ENCODE results near the gene POLN.

The POLN gene

DNA sequence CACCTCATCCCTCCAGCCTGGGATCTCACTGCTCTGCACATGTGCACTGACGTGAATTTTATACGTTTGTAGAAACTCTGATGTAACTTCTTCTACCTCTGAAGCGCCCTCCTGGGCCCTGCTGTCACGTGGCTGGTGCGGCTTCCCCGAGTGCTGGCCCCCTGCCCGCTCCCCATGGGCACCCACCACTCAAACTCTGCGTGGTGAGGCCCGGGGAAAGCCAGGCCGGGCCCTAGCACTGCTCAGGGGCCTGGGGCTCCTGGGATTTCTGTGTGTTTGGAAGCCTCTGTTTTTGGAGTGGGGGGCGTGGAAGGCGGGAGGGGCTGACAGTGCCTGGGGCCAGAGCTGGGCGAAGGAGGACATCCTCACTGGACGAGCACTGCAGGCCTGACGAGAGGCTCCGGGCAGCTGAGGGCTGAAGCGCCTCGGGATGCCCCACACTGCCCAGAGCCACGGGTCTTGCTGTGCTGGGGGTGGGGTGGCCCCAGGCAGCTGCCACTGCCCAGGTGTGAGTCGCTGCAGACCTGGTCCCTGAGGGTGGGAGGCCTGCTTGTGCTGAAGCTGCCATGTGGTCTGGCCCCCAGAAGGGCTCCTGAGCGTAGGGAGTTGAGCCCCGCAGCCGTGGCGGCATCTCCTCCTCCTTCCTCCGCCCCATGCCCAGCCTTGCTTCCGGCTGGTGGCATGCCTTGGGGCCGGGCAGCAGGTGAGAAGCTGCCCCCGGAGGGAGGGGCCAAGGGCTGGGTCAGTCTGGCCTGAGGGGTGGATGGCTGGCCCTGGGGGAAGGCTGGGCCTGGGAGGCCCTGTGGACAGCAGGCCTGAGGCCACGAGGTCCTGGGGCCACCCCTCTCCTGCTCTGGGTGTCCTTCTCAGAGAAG lies 175.1 kb downstream of the POLN start:
- no peak for DNase-seq

DNA sequence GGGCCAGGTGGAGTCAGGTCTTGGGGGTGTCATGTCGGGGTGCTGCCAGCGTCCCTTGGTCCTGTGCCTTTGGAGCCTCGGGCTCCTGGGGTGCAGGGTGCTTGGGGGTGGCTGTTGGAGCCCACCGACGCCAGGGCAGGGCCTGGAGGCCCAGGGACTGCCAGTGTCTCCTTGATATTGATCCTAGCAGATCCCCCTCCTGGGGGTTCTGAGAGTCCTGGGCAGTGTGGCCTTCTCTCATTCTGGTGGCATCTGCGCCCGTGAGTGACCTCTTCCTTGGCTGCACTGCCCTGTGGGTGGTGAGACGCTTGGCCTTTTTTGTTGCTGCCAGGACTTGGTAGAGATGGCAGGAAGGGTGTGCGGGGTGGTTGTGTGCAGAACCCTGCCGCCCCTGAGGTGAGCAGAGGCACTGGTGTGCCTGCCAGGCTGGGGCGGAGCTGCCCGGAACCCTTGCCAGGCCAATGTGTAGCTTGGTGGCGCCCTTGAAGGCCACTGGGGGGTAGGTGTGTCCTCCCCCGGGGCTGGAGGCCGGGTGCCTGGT lies 175.8 kb downstream of the POLN start:
- DNase-seq: no peak

DNA sequence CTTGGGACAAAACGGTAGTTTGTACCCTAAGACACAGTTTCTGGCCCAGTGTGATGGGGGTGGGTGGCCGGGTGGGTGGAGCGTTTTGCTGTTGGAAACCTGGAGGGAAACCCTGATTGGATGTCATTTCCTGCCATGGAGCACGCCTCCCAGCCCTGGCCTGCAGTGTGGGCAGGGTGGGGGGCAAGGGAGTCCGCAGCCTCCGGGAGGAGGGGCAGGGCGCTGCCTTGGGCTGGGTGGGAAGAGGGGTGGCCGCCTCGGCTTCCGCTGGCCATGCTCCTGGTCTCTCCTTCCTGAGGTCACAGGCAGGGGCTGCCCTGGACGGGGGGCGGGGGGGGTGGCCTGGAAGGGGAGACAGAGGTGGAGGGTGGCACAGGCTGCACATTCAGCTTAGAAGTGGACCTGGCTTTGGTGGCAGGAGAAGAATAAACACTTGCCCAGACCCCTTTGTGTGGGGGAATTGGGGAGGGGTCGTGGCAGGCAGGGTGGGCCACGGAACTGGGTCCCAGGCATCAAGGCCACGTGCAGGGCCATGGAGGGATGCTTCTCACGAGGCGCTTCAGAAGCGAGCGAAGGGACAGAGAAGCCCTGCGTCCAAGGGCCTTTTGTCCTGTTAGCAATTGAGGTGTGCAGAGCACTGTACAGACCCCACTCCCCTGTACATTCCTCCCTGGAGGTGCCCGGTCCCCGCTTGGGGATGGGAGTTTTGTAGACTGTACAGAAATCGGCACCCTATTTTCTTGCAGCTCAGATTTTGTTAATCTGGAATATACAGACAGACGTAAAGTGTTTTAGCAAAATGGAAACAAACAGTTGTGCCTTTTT lies 176.6 kb downstream of the POLN start:
- no peak for DNase-seq

DNA sequence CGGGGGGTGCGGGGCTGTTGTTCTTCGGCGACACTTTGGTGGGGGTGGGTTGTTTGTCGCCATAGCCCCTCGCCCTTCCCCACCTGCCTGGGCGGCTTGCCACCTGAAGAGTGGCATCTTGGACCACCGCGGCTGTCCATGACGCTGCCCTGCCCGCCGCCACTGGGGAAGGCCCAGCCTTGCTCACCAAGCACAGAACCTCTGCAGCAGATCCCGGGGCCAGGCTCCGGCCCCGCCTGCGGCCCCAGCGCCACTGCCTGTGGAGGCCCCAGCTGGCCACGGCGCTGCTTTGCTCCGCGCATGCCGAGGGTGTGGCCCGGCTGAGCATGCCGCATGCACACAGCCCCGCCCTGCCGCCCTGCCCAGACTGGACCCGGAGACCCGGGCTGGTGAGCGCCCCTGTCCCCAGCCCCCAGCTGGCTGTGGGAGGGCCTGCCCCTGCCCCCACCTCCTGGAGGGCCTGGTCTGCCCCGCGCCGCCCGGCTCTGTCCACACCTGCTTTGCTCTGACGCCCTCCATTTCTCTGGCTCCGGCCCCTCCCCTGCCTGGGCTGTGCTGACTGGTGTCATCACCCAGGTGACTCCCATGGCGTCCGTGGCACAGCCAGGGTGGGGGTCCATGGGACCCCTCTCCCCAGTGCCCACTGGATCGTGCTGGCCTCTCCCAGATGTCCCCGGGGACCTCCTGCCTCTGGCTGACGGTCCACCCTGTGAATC lies 177.5 kb downstream of the POLN start:
- no peak for DNase-seq

DNA sequence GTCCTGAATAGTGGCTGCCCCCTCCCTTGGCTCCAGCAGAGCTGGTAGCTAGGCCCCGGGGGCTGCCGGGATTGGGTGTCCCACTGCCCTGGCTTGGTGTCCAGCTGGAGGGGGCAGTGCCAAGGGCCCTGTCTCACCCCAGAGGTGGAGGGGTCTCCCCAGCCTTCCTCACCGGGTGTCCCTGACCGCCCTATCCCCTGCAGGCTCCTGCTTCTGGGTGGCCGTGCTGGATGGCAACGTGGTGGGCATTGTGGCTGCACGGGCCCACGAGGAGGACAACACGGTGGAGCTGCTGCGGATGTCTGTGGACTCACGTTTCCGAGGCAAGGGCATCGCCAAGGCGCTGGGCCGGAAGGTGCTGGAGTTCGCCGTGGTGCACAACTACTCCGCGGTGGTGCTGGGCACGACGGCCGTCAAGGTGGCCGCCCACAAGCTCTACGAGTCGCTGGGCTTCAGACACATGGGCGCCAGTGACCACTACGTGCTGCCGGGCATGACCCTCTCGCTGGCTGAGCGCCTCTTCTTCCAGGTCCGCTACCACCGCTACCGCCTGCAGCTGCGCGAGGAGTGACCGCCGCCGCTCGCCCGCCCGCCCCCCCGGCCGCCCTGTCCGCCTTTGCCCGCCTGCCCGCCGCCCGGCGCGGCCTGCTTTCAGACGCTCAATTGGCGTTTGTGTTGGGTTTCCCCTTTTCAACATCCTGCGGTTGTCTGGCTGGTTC lies 178.2 kb downstream of the POLN start:
- DNase-seq: no peak

DNA sequence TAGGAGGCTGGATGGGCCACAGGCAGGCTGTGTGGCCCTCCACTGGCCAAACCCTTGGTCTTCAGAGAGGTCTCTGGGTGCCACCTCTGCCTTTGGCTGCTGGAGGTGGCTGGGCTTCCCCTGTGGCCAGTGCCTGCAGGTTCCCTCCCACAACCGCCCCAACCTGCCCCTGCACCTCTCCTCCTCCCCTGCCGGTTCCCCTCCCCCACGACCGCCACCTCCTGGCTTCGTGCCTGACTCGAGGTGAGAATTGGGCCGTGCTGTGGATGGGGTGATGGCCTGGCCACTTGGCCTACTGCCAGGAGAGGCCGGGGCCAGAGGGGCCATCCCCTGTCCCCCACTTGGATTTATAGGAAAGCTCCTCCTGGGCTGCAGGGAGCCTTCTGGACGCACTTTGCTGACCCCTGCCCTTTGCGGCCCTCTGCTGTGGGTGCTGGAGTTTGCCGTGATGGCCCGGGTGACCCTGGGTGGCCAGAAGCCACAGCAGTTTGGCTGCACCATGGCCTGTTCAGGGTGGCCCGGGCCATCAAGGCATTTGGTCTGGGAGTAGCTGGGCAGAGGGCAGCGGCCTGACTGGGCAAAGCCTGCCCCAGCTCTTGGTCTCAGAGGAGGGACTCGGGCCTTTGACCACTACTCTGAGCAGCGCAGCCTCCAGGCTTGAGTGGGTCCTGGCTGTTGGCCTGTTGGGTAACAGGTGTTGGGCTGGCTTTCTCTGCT lies 179.0 kb downstream of the POLN start:
- DNase-seq: no peak

DNA sequence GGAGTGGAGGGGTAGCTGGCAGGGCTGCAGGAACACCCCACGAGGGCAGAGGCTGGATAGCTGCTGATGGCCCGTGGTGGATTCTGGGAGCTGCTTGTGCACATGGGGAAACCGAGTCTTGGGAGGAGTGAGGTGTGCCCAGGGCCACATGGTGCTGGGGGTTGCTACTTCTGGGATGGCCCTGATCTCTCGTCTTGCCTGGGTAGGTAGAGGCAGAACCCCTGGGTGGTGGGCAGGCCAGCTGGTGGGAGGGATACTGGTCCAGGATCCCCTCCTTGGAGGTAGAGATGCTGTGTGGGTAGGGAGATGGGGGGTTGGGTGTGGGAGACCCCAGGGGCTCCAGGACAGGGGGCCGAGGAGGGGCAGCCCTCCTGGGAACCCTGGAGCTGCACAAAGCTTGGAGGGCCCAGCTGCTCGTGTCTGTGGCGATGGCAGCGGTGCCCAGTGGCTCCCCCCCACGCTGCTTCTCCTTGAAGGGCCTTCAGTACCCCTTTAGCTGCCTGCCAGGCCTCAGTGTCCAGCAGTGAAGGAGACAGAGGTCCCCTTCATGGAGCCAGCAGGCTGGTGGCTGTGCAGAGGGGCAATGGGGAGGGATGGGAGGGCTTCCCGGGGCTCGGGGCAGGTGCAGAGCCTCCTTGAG lies 179.6 kb downstream of the POLN start:
- no peak for DNase-seq

DNA sequence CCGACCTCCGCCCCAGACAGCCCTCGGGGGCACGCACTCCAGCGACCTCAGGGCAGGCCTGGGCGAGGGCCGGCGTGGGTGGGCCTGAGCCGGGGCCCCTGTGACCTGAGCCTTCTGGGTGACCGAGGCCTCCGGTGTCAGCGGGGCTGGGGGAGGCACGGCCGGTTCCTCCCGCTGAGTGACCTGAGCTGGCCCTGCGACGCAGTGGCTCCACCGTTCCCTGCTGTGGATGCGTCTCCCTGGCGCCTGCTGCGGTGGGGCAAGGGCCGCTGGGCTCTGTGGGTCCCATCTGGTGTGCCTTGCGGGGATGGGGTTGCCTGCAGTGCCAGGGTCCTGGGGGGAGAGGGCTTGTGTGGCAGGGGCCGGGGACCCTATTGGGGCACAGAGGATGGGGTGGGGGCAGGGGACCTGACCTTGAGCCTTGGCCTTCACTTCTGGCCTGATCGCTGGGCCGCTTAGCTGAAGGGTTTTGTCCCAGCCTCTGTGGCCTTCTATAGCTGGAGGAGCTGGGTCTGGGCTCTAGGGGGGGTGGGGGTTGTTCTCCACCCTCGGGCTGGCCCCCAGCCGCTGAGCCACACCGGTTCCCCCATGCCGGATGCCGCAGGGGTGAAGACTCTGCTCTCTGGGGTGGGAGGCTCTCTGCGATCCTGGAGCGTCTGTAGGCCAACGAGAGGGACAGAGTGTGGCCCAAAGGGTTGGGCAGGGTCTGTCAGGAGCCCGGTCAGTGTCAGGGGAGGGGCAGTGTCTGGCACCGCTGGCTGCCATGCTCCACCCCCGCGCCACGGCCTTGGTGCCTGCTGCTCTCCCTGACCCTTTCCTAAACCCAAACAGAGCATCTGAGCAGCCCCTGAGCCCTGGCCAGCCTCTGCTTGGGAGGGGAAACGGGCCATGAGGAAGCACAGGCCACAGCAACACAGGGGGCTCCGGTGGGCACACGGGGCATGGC lies 180.5 kb downstream of the POLN start:
- no peak for DNase-seq

DNA sequence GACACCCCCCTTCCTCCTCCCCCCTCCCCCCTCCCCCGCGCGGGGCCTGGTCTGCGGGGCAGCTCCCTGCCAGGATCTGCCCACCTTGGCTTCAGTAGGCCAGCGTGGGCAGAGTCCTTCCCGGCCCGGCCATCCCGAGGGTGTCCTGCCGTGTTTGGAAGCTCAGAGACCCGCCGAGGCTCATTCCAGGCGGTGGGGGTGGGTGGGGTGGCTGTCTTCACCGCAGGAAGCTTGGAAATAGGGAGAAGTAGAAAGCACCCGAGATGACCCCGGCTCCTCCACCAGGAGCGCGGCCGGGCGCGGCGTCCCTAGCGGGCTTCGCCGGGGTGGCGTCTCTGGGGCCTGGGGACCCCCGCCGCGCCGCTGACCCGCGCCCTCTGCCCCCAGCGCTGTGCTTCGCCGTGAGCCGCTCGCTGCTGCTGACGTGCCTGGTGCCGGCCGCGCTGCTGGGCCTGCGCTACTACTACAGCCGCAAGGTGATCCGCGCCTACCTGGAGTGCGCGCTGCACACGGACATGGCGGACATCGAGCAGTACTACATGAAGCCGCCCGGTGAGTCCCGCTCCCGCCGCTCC lies 181.2 kb downstream of the POLN start:
- no peak for DNase-seq

DNA sequence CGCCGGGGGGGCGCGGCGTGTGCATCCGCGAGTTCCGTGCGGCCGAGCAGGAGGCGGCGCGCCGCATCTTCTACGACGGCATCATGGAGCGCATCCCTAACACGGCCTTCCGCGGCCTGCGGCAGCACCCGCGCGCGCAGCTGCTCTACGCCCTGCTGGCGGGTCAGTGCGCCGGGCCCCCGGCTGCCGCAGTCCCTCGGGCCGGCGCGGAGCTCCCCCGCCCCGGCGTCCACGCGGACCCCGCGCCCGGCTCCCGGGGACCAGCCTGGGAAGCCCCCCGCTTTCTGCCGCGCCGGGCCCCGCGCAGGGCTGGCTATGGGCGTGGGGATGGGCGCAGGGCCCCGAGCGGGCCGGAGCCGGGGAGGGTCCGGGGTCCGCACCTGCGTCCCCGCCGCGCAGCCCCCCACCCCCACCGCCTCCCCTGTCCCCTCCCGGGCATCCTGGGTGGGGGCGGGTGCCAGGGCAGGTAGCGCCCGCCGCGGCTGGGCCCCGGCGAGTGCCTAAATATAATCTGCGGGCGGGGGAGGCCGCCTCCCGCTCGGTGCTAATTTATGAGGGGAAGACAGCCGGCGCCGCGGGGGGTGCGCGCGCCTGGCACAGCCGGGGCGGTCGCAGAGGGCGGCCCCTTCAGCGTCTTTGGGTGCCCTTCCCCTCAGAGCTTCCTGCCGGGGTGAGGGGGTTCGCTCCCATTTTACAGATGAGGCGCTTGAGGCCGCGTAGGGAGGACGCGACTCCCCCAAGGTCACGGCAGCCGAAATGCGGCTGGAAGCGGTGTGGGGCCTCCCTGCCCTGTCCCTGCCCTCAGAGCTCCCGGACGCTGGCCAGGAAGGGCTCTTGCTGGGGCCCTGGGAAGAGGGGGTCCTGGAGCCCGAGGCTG lies 182.0 kb downstream of the POLN start:
- no peak for DNase-seq

DNA sequence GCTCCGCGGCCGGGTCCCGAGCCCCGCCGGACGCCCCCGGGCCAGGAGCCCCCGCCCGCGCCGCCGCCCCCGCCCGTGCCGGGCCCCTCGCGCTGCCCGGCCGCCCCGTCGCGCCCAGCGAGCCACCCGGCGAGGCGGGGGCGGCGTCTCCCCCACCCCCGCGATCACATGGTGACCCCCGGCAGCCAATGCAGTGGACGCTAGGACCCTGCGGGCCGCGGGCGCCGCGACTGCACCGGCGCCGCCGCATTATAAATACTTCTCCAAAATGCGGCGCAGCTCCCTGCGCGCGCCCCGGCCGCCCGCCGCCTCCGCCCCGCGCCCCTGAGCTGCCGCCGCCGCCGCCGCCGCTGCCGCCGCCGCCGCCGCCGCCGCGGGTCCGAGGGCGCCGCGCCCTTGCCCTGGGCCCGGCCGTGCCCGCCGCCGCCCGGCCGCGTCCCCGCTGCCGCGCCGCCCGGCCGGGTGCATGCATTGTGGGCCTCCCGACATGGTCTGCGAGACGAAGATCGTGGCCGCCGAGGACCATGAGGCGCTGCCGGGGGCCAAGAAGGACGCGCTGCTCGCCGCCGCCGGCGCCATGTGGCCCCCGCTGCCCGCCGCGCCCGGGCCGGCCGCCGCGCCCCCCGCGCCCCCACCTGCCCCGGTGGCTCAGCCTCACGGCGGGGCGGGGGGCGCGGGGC lies 182.7 kb downstream of the POLN start, which contains the start of gene NAT8L:
Gene NAT8L, plus strand, starts transcription at position 282 of the 680 bp plus-strand sequence. Its CDS starts 185 bp downstream, at position 467.
- DNase-seq: no peak

DNA sequence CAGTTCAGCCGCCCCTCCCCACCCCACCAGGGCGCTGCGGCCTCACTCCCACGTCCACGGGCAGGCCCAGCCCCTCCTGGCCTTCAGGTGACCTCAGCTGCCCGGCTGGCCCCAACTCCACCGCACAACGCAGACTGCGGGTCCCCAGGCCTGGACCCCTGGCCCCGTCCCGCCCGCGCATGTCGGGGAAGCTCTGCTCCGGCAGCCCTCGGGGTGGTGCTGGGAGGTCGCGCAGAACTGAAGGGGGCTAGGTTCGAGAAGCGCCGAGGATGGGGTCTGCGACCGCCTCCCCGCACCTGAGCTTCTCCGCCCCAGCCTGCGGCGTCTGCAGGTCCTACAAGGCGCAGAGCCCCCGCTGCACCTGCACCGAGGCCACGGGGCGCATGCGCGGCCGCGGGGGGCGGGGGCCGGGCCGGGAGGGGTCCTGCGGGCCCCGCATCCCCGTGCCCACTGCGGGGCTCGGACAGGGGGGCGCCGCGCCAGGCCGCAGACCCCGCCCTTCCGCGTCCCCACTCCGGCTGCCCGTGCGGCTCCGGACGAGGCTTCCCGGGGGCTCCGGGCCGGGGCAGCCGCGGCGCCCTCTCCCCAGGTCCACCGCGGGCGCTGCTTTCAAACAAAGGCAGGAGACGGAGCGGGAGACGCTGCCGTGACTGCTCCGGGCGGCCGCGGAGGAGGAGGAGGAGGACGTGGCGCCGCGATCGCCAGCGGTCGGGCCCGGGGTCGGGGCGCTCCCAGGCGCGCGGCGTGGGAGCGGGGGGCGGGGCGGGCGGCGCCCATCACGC lies 183.5 kb downstream of the POLN start:
- DNase-seq: no peak

DNA sequence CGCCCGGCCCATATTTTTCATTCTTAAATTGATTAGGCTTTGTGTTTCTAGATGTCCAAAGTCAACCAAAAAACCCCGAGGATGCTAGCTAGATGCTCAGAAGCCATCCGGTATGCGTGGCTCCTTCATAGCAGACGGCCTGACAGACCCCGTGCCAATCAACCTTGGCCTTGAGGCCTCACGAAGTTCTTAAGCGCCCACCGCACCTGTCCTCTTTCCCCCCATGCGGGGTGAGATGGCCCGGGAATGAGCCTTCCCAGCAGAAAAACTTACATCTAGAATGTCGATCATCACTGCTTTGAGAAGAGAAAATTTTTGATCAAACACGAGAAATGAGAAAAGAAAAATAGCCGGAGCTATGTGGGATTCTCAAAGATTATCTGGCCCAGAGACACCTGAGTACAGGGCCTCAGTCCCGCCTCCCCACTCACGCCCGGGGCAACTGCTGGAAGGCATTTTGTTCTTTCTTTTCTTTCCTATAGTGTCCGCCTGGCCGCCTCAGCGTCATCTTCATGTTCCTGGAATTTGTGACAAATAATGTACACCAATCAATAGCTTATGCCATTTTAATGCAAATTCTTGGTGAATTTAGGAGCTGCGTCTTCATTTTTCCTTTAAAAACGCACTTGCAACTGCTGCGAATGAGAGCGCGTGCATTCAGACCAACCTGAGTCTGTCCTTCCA lies 184.4 kb downstream of the POLN start:
- no peak for DNase-seq

DNA sequence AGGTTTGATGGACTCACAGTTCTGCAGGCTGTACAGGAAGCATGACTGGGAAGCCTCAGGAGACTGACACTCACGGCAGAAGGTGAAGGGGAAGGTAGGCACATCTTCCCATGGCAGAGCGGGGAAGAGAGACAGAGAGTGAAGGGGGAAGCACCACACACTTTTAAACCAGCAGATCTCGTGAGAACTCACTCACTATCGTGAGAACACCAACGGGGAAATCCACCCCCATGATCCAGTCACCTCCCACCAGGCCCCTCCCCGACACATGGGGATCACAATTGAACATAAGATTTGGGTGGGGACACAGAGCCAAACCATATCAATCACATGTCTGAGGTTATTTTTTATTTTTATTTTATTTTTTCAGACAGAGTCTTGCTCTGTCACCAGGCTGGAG lies 187.7 kb downstream of the POLN start:
- no peak for DNase-seq

DNA sequence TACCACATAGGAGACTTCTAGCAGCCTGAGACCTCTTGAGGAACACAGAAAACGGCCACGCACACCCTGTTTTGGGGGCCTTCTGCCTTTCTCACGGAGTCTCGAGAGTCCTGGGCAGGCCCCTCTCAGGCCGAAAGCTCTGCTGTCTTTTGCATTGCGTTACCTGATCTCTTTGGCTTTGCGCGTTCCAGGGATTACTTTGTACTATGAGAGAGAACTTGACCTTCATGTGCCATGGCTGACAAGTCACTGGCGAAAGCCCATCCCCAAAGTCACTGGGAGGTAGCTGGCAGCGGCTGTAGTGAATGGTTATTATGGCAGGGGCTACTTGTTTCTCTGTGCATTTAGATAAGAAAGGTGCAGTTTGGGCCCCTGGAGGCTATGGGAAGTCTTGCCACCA lies 190.8 kb downstream of the POLN start:
- no peak for DNase-seq

DNA sequence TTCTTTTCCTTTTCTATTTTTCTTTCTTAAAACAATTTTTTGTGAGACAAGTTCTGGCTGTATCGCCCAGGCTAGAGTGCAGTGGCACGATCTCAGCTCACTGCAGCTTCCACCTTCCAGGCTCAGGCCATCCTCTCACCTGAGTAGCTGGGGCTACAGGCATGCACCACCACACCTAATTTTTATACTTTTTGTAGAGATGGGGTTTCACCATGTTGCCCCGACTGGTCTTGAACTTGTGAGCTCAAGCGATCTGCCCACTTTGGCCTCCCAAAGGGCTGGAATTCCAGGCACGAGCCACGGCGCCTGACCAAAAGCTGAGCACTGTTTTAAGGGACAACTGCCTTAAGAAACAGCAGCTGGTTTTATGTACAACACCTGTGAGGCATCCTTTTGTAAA lies 192.1 kb downstream of the POLN start:
- DNase-seq: no peak

Measured in CD4-positive, alpha-beta T cell treated with Interferon gamma for 1 hour (primary cell).